GM18511 (cell line): ENCODE data around the gene ZNF497.
"Not testable (repeated sequence)": the region's sequence is repeated elsewhere in the genome, so short reads cannot be mapped to it uniquely, and the experiment has no call there.

Experiments used
- ATAC-seq: cut with Tn5 transposase; IDR thresholded peaks from one replicate; pipeline ENCODE4 v1.9.1; 2021; ENCODE audit warnings: mild to moderate bottlenecking, moderate library complexity; ENCODE audit not compliant: unreplicated experiment

Gene ZNF497

DNA sequence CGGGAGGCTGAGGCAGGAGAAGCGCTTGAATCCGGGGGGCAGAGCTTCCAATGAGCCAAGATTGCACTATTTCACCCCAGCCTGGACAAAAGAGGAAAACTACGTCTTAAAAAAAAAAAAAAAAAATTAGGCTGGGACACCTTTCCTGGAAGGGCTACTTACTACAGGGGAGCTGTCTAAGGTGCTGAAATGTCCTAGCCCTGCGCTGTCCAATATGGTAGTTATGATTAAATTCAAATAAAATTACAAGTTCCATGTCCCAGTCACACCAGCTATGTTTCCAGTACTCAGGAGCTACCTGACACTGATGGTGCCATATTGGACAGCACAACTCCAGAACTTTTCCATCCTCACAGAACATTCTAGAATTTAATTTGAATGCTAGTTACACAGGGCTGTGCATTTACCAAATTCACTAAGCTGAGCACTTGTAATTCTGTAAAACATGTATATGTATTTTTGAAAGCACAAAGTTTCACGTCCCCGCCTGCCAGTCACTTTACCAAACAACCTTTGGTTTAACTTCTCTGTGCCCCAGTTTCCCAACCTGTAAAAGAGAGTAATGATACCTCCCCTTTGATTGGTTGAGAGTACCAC lies 45.0 kb downstream of the ZNF497 start:
- ATAC-seq, result no peak

DNA sequence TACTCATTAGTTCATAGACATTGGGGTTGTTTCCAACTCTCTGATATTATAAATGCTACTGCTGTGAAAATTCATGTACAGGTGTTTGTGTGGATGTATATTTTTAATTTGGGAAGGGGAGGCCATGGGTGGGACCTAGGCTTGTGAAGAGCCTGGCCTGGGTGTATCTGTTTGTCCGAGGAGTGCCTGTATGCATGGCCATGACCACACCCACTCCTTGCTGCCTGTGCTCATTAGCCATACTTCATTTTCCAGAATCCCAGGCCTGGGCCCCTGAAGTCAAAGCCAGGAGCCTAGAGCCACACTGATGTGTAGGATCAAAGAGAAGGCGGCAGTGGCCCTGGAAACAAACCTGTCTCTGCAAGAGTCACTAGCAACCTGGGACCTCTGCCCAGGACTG lies 47.0 kb downstream of the ZNF497 start:
- no peak for ATAC-seq

DNA sequence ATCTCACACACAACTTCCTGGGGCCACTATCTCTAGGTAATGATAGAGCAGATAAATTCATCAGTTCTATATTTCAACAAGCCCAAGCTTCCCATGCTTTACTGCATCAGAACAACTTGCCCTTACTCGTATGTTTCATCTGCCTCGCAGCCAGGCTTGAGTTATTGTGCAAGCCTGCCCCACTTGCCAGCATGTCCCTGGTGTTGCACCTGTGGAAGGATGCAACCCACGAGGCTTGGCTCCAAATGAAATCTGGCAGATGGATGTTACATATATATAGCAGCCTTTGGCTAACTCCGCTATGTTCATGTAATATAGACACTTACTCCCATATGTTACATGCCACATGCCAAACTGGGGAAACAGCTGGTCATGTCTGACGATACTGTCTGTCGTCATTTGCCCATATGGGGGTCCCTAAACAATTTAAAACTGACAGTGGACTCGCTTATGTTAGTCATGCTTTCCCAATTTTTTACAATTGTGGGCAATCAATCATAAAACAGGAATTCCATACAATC lies 51.1 kb downstream of the ZNF497 start:
- no peak for ATAC-seq

DNA sequence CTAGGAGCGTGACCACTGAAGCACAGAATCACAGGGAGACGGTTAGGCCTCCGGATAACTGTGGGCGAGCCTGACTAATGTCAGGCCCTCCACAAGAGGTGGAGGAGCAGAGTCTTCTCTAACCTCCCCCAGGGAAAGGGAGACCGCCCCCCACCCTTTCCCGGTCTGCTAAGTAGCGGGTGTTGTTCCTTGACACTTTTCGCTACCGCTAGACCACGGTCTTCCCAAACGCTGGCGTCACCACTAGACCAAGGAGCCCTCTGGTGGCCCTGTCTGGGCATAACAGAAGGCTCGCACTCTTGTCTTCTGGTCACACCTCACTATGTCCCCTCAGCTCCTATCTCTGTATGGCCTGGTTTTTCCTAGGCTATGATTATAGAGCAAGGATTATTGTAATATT lies 51.9 kb downstream of the ZNF497 start:
- ATAC-seq, result not testable (repeated sequence)

DNA sequence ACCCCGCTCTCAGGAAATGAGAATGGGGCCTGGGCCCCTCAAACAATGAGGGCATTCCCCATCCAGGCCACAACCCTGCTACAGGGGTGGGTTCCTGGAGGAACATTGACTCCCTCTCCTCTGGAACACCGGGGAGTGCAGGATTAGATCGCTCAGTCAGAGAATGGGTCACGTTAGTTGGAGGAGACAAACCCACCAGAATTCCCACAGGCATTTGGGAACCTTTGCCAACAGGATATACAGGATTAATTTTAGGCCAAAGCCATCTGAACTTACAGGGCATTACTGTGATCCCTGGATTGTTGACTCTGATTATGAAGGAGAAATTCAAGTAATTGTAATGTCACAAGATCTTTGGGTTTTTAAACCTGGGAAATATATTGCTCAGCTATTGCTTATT lies 54.8 kb downstream of the ZNF497 start:
- no peak for ATAC-seq

DNA sequence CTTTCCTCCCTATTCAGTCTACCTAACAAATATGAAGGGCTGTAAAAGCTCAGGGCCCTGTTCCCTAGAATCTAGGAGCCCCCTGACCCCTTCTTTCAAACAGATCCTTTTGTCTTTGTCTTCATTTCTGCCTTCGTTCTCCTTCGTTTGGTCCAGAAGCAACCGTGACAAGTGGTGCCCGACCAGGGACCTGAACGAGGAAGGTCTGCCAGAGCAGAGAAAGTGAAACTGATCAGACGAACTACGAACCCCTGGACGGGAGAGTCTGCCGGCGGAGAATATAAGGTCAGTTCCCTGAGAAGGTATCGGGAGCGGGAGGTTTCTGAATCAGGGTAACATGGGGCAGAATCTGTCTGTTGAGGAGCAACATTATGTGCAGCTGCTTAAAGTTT lies 56.6 kb downstream of the ZNF497 start:
- ATAC-seq, result no peak

DNA sequence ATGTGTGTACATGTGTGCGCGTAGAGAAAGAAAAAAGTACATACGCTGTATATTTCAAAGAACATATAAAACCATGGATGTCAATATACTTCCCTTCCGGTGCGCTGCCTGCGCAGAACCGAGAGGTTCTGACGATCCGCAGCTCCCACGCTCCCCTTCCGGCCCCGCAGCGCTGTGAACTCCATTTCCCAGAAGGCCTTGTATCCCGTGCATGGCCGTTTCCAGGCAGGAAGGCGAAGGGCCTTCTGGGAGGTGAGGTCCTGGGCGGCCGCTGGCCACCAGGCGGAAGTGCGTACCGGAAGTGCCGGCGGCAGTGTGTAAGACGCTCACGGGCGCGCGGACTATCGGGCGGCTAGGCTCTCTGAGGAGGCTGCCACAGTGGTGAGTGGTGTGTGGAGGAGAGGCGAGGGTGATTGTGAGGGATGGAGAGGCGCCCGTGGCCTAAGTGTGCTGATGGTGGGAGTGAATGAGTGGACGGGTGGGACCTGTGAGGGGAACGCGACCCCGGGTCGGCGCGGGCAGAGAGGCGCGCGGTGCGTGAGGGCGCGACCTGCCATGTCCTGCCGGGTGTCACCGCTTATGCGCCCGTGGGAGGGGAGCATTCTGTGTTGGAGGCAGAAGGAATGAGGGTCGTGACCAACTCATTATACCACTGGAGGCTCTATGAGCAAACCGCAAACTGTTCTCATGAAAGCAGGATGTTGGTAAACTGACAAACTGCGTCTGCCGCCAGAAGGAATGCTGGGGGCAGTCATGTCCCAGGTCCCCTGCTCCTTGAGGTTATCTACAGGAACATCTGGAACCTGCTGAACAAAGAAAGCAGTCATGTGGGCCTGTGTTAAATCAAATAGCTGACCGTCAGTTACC lies 57.3 kb downstream of the ZNF497 start, which contains the start of gene ERVK3-1:
Gene ERVK3-1 (plus strand): TSS at position 313 of the 867 bp plus-strand sequence. CDS start 6,792 bp downstream, outside the sequence.
- peak; percentile 98 for ATAC-seq

DNA sequence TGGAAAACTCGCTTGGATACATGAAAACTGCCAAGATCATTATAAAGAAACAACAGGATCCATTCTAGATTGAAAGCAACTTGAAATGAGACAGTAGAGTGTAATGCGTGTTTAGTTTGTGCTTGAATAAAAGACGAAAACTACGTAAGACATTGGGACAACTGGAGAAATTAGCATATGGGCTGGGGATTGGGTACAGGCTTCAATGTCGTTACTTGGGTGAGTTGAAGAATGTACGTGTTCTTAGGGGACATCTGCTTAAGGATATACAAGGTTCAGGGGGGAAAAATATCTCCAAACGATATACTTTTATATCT lies 57.8 kb downstream of the ZNF497 start:
- peak; percentile 14 for ATAC-seq
